Stimulated activated CD4-positive, alpha-beta T cell treated with anti-CD3 and anti-CD28 coated beads, Interleukin-12 subunit alpha, Interleukin-12 subunit beta, amount 100 ng/mL, for 24 hours (primary cell): ENCODE measurements around the gene WWC2.
"Not testable (repeated sequence)": the region's sequence is repeated elsewhere in the genome, so short reads cannot be mapped to it uniquely, and the experiment has no call there.

Experiments
- DNase-seq, 2 experiments: peaks; one replicate each; pipeline ENCODE4 v3.0.0-alpha.2; 2020; ENCODE audit warnings: low read depth in 2 of 2

The WWC2 gene

DNA sequence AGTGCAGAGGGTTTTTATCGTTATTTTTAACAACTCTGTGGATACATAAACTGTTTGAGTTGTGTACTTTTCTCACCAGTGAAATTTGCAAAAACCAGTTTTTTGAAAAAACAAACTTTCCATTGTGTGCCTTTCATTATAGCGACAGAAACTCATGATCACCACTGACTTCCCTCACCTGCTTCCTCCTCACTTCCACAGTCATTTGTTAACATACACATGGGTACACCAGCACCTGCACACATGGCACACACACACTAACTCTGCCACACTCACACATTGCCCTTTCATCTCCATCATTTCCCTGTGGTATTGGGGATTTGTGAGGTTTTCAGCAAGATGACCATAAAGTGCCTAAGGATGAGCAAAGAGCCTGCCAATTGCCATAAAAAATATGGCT is 200.4 kb downstream of the WWC2 start:
- no peak for DNase-seq

DNA sequence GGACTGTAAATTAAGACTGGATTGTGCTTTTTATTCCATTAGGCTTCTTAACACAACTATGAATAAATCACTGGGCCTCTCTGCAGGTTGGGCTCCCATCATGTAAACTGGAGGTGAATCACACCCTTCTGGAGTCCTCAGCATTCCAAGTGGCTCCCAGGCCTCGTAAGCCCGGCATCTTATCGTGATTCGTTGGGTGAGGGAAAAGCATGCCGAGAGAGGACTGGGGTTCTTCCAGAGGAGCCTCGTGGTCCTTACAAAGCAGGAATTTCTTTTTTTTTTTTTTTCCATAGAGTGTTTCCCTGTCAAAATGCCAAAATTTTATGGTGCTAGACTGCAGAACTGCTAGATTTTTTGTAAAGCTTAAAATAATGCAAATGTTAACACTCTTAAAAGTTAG is 201.0 kb downstream of the WWC2 start:
- DNase-seq: no peak

DNA sequence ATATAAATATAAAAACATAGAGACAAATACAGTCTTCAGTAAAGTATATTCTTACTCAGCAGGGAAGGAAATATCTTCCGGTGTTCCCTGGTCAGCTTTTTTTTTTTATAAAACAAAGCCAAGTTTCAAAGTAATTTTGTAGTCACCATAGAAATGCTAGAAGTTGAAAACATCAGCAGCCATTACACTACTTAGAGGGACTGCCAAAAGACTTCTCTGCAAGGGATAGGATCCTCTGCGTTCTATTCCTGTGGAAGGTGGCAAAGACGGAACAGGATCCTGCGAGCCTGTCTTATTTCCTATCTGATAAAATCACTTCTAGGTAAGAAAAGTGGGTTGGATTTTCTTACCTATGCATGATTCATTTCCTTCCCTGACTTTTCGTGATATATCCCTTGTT is 201.6 kb downstream of the WWC2 start:
- DNase-seq: no peak

DNA sequence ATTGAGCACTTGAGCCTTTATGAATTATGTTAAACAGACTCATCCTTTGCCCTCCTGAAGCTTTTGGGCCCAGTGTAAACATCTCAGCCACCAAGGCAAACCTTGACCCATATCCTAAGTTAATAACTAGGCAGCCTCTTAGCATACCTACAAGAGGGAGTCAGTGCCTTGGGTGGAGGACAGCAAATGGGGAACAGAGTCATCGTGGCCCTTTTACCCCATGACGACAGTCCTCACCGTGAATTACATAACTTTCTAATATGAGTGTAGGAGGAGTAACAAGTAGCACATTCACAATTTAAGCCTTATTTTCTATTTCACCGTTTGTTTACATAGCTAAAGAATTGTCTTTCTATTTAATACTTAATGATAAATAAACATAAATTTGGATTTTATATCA is 204.2 kb downstream of the WWC2 start:
- DNase-seq: no peak

DNA sequence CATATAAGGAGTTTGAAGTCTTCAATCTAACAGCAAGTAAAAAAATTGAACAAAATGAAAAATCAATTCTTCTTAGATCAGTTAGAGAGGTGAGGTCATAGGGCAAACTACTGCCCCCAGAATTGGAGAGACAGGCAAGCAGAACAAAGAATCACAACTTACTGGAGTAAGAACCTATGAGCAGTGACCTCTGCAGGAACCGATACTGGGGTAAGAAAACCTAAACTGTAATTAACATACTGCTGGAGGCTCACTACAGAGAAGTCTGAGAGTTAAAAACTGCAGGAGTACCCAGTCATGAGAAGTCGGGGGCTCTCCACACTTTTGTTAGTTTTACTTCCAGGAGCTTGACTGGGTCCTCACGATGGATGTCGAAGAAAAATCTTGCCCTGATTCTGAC is 205.0 kb downstream of the WWC2 start:
- DNase-seq: no peak

DNA sequence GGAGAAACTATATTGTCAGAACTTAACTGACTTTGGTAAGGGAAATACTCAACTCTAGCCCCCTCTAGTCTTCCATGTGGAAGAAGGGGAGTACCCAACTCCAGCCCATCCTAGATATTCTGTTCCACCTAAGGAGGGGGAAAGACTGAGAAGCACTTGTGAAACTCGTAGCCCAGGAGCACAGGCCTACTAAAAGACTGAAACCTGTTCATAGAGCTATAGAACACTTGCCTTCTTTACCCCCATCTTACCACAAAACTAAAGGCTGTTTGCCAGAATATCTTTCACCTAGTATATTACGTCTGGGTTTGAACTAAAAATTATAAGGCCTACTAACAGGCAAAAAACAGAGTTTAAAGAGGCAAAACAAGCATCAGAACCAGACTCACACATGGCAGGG is 205.5 kb downstream of the WWC2 start:
- DNase-seq: no peak

DNA sequence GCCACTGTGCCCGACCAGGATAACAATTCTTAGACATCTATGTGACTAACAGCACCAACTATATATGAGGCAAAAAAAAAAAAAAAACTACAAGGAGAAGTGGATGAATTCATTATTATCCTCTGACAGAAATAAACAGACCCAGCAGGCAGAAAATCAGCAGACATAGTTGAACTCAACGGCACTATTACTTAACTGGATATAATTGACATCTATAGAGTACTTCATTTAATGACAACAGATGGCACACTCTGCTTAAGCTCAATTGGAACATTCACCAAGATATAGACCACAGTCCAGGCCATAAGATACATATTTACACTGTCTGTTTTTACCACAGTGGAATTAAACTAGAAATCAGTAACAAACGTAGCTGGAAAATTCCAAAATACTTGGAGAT is 207.8 kb downstream of the WWC2 start:
- DNase-seq: no peak

DNA sequence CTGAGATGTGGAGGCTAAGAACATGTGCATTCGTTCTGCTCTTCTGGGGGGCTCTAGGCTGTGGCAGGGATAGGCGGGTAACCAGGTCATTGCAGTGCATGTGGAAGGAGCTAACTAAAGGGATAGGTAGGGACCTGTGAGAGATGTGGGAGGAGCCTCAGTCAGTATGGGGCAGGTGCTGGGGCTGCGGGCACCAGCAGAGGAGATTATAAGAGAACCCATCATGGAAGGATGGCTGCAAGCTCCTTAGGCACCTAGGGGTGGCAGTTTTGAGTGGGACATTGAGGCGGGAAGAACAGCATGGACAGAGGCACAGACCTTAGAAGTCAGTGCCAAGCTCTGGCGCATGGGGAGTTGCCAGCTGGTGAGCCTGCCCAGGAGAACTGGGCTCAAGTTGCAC is 213.8 kb downstream of the WWC2 start:
- DNase-seq: no peak

DNA sequence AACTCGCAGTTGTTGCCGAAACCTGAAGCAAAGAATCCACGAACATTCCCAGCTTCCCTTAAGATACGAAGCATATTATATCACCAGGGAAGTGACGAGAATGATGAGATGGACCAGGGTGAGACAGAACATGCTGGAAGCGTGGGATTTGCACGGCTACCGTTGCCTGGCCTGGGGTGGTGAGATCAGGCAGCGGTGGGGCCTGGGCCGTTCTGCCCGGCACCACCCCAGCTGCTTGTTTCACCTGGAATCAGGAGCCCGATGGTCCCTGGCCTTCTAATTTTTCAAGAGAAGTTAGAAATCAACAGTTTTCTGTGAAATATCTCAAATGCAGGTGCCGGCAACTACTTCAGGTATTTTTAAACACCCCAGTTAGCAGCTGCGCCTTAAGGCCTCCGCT is 215.3 kb downstream of the WWC2 start:
- no peak for DNase-seq

DNA sequence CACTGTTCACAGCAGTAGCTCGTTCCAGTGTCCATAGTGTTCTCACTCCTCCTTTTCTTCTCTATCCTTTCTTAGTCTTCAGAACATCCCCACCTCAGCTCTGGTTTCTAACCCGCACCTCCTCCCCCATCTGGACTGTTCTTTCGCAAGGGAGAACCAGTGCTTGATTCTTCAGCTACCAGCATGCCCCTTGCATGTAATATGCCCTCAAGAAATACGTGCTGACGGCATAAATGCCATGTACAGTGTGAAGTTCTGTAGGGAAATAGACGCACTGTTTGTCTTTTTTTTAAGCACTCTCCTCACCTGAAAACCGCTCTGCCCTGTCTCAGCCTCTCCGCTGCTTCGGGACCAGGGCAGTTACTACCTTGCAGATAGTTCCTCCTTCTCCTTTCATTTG is 215.7 kb downstream of the WWC2 start:
- DNase-seq: no peak

DNA sequence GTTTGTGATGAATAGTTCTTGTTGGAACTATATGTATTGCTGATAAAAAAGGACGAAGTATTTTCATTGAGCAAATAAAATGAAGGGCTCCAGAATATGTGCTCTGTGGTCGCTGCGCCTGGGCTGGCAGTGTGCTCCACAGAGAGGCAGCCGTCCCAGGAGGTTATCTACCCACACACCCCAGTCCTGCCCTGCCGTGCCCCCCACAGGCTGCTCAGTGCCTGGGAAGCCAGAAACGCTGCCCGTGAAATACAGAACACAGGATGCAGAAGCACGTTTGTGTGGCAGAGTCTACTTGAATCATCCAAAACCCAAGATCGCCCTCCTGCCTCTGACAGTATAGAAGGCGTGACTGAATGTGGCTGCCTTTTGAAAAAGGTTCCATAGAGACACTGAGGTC is 219.6 kb downstream of the WWC2 start:
- no peak for DNase-seq

DNA sequence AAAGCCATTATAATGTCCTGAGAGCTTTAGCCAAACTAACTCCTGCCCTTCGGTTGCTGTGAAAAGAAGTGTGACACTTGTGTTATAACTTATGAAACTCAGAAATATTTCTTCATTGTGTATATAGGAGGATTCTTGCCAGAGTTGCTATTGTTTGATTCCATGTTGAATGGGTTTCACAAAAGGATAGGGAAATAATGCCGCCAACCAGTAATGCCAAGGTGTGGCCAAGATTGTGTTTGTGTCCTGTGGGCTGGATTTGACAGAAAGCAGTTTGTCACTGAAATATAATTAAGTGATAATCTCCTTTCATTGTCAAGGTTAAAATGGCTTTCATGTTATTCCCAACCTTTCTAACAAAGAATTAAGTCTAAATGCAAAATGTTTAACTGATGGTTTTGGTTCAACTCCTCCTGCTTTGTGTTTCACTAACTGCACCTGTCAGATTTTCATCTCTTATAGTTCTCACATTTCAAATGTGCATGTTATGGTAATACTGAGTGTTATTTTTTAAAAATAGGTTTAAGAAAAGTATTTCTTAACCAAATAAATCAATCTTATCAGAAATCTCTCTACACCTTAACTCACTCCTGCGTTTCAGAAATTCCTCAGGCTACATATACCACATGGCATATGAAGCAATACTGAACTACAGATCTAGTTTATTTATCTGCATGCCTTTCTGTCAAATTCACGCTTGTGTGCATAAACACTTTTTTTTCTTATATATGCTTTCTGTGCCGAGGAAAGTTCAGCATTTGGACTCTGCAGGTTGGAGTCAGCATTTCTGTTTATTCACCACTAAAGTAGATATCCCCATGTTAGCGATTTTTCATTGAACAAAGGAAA is 221.4 kb downstream of the WWC2 start, which contains the start of gene CLDN22:
TSS of gene CLDN22 (minus strand) at position 66 of the 849 bp plus-strand sequence. CDS start at position 8, 58 bp downstream.
- no peak for DNase-seq

DNA sequence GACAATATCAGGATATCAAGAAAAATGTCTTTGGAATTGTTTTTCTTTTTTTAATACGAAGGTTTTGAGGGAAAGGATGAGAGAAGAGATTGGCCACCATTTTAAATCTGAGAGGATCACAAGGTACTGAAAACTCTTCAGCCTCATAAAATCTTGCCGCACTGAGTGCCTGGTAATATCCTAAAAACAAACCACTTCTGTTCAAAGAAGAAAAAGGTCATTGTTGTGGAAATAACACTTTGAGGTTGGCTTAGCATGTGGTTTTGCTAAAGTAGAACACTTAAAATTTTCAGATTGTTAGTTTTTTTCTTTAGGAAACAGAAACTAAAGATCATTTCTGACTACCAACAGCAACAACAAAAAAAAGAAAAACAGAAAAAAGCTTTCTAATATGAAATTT is 222.0 kb downstream of the WWC2 start:
- no peak for DNase-seq

DNA sequence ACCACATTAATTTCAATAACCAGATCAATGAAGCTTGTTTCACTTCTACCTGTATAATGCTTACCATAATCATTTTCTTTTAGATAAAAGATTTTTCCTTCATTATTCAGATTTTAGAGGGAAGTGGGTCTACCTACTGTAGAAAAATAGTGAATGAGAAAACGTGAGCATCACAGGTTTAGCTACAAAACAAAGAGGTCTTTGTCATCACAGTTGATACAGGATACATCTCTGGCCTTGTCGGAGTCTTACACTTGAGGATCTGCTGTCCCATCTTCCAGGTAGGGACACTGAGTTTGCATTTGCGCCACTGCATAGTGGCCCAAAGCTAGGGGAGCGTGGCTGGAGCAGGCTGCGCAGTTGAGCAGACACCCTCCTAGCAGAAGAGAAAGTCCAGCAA is 222.5 kb downstream of the WWC2 start:
- DNase-seq: no peak

DNA sequence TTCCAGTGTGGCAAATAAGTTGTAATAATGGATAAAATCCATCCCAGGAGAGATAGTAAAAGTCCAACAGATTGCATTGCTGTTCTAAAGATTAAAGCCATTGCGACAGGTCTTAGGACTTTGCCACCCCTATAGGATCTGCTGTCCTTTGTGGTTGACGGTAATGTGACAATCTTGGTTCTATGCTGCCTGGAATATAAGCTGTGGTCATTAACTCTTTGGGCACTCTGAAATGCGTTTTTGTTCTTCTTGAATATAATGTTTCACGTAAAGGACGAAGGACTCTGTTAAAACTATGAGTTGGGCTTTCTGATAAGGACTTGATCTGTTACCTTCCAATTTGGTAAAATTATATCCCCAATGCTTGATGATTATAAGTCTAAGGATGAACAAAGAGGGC is 223.3 kb downstream of the WWC2 start, which contains the start of gene CLDN24:
TSS of gene CLDN24 (minus strand) at position 101 of the 400 bp plus-strand sequence. CDS start at position 101, 0 bp downstream.
- no peak for DNase-seq

DNA sequence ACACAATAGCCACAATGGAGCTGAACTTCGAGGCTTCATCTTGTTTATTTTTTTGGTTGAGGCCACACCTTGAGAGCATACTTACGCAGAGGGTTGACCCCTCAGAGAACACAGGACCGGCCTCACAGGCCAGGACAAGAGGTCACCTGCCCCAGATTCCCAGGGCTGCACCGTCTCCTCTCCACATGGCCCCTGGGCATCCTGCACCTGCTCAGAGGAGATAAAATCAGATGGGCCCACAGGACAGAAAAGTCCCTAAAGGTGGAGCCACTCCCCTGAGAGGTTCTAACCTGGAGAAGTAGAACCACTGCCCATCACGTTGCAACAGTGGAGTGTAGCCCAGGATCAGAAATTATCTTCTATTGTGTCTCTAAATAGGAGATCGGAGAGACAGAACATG is 224.2 kb downstream of the WWC2 start:
- DNase-seq: no peak

DNA sequence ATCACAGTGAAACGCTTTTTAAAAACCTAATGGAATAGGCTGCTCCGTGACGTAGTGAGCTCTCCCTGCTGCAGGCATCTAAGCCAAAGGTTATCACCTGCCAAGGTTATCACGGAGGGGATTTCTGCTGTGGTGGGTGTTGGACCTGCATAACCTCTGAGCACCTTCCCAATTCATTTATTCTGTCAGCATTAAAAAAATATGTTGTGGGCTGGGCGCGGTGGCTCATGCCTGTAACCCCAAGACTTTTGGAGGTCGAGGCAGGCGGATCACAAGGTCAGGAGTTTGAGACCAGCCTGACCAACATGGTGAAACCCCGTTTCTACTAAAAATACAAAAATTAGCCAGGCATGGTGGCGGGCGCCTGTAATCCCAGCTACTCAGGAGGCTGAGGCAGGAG is 225.0 kb downstream of the WWC2 start:
- DNase-seq: not testable (repeated sequence)

DNA sequence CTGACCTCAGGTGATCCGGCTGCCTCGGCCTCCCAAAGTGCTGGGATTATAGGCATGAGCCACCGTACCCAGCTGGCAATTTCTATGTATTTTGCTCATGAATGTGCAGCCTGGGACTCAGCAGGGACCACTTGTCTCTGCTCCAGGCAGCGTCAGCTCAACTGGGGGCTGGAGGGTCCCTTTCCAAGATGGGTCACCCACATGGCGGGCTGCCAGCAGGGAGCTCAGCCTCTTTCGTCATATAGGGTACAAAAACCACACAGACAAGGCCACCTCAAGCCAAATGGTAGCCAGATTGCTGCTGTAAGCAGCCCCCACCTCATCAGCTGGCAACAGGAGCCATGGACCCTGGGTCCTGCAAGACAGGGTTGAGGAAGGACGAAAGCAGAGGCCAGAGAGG is 225.6 kb downstream of the WWC2 start:
- DNase-seq: no peak

DNA sequence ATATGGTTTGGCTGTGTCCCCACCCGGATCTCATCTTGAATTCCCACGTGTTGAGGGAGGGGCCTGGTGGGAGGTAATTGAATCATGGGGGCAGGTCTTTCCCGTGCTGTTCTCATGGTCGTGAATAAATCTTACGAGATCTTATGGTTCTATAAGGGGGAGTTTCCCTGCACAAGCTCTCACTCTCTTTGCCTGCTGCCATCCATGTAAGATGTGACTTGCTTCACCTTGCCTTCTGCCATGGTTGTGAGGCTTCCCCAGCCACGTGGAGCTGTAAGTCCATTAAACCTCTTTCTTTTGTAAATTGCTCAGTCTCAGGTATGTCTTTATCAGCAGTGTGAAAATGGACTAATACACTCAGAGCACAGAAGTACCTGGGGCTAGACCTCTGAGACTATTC is 227.3 kb downstream of the WWC2 start:
- not testable (repeated sequence) for DNase-seq

DNA sequence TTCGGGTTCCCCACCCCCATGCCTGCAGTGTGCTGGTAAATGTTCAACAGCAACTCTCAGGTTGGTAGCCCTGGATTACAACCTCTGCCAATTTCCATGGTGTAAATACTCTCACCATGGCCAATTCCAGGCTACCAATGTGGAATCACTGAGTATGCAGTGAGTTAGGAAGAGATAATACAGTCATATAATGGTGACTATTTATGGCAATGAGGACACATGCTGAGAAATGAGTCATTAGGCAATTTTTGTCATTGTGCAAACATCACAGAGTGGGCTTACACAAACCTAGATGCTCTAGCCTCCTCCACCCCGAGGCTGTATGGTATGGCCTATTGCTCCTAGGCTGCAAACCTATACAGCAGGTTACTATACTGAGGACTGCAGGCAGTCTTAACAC is 227.8 kb downstream of the WWC2 start:
- no peak for DNase-seq

DNA sequence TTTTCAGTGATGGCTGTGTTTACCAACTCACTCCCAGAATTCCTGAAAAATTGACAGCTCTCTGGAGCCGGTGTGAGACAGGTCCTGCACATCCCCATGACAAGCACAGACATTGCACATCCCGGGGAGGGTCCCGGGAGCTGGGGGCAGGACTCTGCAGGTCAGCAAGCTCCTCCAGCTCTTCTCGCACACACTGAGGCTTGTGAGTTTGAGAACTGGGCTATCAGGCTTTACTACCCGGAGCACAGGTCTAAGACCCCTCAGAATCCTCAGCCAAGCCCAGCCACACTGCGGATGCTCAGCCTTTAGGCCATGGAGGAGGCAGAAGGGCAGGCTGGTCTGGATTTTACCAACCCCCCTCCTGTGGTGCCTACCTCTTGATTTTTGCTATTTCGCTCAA is 228.8 kb downstream of the WWC2 start:
- no peak for DNase-seq

DNA sequence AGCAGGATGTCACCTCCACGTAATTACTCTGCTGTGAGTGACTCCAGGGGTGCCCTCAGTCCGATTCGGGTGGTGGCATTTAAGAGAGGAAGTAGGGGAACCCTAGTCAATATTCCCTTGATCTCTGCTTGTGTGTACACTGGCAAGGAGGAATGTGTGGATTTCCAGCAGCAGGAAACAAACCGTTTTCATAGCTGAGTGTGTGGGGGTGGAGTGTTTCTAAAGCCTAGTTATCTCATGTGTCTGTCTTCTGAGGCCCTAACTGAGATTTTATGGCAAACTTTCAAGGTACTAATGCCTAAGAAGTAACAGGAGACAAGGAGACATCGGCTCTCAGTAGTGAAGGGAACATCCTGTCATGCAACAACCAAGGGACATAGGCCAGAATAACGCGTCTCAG is 229.8 kb downstream of the WWC2 start:
- DNase-seq: no peak

DNA sequence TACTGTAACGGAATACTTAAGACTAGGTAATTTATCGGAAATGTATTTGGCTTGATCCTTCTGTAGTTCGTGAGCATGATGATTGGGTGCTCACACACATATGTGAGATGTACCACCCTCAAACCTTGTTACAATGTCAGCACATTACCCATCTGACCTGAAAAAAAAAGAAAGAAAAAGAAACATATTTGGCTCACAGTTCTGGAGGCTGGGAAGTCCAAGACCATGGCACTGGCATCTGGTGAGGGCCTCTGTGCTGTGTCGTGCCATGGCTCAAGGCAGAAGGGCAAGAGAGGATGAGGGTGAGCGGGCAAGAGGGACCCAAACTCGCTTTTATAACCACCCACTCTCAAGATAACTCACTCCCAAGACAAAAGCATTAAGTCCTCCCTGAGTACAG is 230.2 kb downstream of the WWC2 start:
- no peak for DNase-seq
